Upper lobe of left lung (tissue), 4 donors: ENCODE results near the gene DPP4.

ENCODE experiments used
- POLR2A ChIP-seq, 4 donors: fragments of 450-650 bp; IDR thresholded peaks; one replicate each; pipeline ENCODE4 v1.5.1; 2016 to 2017; ENCODE audit warnings: antibody characterized with exemption in 4 of 4, mild to moderate bottlenecking in 2 of 4
- POLR2AphosphoS5 ChIP-seq, 2 donors: sonication (generic); formaldehyde crosslinking; IDR thresholded peaks; one replicate each; pipeline ENCODE4 v1.5.1; 2017; ENCODE audit warnings: antibody characterized with exemption in 2 of 2
- TF ChIP-seq, protein P1 (sequence below), 6 experiments: fragments of 450-650 bp in 4 of 6; fragments of 200-600 bp in 2 of 6; sonication (generic) in 2 of 6; IDR thresholded peaks; one replicate each; pipeline ENCODE4 v1.5.1; 2016 to 2019; ENCODE audit warnings: antibody characterized with exemption in 6 of 6

DNA sequence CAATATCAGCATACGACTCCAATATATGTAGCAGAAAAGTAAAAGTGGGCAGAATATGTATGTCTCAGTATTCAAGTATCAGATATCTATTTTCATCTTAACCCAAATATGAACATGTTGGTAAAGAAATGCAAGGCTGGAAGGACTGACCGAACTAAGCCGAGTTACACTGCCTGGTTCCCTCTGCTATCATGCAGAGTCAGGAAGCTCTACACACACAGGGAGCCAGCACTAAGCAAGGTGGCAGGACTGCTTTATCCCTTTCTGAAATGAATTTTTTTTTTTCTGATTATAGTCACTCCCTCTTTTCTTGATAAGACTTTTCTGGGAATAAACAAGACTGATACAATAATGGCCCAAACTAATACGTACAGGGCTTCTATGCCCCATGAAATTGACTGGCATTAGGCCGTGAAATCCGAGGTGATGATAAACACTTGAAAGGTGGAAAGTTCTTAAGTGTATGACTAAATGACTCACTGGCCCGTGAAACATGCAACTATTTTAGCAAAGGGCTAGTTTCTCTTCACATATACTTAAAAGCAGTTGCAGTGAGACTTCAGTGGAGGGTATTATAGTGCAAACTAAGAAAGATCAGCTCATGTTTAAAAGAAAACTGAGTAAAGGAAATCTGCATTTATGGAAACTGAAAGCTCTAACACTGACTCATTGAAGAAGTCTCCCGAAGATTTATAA is 14.9 kb downstream of the DPP4 start:
- TF ChIP-seq, protein P1, sequence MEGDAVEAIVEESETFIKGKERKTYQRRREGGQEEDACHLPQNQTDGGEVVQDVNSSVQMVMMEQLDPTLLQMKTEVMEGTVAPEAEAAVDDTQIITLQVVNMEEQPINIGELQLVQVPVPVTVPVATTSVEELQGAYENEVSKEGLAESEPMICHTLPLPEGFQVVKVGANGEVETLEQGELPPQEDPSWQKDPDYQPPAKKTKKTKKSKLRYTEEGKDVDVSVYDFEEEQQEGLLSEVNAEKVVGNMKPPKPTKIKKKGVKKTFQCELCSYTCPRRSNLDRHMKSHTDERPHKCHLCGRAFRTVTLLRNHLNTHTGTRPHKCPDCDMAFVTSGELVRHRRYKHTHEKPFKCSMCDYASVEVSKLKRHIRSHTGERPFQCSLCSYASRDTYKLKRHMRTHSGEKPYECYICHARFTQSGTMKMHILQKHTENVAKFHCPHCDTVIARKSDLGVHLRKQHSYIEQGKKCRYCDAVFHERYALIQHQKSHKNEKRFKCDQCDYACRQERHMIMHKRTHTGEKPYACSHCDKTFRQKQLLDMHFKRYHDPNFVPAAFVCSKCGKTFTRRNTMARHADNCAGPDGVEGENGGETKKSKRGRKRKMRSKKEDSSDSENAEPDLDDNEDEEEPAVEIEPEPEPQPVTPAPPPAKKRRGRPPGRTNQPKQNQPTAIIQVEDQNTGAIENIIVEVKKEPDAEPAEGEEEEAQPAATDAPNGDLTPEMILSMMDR (IDR thresholded peaks at IDR 0.05) = no peak
- TF ChIP-seq POLR2AphosphoS5 (IDR thresholded peaks at IDR 0.05) (peak in 1 of 2 donors; percentile 16), POLR2A (IDR thresholded peaks at IDR 0.05) (no peak)
